GM12875 (cell line): ENCODE measurements around the gene AIRE.

Experiments used
- H3K4me3 ChIP-seq: one replicate; pipeline ENCODE4 v1.5.1; 2011; ENCODE audit warnings: low read depth, low read length, control low read depth
- CTCF ChIP-seq: IDR thresholded peaks from 2 replicates; pipeline ENCODE4 v1.5.1; 2011; ENCODE audit warnings: low read depth, mild to moderate bottlenecking, control low read depth, inconsistent platforms, low read length, moderate library complexity, borderline replicate concordance; ENCODE audit not compliant: insufficient read depth

AIRE gene

GRCh38 chr21:44283948-44284347 is 1.7 kb upstream of the AIRE start:
- TF ChIP-seq CTCF = no peak
- H3K4me3 ChIP-seq = no peak overlapping the region

DNA sequence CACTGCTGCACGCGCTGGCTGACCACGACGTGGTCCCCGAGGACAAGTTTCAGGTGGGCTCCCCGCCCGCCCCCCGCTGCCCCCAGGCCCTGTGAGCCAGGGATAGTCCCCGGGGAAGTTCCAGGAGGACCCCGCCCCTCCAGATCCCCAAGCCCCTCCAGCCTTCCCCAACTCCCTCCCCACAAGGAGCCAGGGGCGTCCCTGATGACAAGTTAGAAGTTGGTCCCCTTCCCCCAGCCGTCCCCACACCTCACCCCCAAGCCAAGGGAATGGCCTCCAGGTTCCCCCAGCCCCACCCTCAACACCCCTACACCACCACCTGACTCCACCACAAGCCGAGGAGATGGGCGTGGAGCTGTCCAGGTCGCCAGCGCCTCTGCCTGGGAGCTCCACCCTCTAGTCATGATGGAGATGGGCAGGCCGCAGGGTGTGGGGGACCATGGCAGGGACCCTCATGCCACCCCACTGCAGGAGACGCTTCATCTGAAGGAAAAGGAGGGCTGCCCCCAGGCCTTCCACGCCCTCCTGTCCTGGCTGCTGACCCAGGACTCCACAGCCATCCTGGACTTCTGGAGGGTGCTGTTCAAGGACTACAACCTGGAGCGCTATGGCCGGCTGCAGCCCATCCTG is 525 bp downstream of the AIRE start:
- no peak overlapping the region for H3K4me3 ChIP-seq
- no peak for TF ChIP-seq CTCF

DNA sequence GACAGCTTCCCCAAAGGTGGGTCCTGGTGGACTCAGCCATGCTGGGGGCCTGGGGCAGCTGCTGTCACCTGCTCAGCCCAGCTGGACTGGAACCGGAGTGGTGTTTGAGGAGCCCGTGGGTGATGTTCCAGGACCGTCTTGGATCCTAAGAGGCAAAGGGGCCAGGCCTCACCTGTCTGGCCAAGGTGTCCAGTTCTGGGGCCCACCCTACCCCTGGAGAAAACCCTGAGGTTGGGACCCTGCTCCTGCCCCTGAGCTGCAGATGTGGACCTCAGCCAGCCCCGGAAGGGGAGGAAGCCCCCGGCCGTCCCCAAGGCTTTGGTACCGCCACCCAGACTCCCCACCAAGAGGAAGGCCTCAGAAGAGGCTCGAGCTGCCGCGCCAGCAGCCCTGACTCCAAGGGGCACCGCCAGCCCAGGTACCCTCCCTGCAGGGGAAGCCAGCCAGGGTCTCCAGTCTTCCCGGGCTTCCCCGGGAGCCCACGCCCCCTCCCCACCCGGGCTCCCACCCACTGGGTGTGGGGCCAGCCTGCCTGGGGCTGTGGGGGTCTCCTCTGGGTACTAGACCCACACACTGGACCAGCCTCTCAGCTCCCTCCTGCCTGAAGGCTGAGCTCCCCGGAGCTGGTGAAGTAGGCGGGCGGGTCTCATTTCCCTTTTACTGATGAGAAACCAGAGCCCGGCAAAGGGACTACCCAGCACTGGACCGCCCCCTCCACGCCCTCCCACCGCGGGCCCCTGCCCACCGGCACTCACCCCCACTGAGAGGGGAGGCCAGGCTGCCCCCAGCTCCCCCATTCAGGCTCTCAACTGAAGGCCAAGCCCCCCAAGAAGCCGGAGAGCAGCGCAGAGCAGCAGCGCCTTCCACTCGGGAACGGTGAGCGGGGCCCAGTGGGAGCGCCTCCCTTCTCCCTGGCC is 1.3 kb downstream of the AIRE start:
- TF ChIP-seq CTCF = no peak
- no peak overlapping the region for H3K4me3 ChIP-seq

- no peak for TF ChIP-seq CTCF
- no peak overlapping the region for H3K4me3 ChIP-seq
Observed at GRCh38 chr21:44288251-44289110, 2.8 kb downstream of the AIRE start.

DNA sequence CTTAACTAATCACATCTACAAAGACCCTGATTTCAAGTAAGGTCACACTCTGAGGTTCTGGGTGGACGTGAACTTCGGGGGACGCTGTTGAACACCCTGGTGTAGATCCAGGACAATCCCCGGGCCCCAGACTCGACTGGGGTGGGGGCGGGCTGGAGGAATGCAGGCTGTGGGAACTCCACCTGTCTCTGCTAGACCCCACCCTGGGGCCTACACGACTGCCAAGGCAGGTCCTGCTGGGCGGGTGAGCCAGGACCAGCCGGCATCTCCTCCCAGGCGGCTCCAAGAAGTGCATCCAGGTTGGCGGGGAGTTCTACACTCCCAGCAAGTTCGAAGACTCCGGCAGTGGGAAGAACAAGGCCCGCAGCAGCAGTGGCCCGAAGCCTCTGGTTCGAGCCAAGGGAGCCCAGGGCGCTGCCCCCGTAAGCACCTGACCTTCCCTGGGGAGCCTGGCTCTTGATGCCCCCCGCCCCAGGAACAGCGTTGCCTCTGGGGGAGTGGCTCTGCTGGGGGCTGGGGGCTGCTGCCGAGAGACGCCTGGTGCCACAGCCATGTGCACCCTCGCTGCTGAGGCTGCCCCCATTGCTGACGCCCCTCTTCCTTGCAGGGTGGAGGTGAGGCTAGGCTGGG is 3.8 kb downstream of the AIRE start:
- no peak for TF ChIP-seq CTCF
- H3K4me3 ChIP-seq = no peak overlapping the region

- TF ChIP-seq CTCF = no peak
- no peak overlapping the region for H3K4me3 ChIP-seq
Observed at GRCh38 chr21:44290327-44291077, 4.8 kb downstream of the AIRE start.
